Hematopoietic multipotent progenitor cell treated with erythropoietin and hydrocortisone succinate and interleukin-3 and kit ligand, for 6 days (in vitro differentiated cells): ENCODE data around the gene EIF3D.

Experiments used
- DNase-seq: peaks from one replicate; pipeline ENCODE4 v3.0.0-alpha.2; 2015

Gene EIF3D

GRCh38 chr22:36505998-36506635 lies 22.8 kb downstream of the EIF3D start:
- DNase-seq, result no peak

GRCh38 chr22:36497910-36498665 lies 30.9 kb downstream of the EIF3D start:
- no peak for DNase-seq

GRCh38 chr22:36493690-36494110 lies 35.3 kb downstream of the EIF3D start:
- DNase-seq, result peak; percentile 67

GRCh38 chr22:36492109-36492508 lies 36.9 kb downstream of the EIF3D start:
- no peak for DNase-seq

- DNase-seq, result no peak
Observed at GRCh38 chr22:36491155-36491554, 37.8 kb downstream of the EIF3D start.

GRCh38 chr22:36486619-36487384 lies 42.2 kb downstream of the EIF3D start:
- peak; percentile 67 for DNase-seq

GRCh38 chr22:36481393-36482168 lies 47.4 kb downstream of the EIF3D start, which contains the start of gene TXN2:
Gene TXN2, minus strand, starts transcription at chr22:36481640. Its CDS starts 803 bp downstream, at chr22:36480837.
- peak; percentile 99 for DNase-seq

- DNase-seq, result no peak
Observed at GRCh38 chr22:36480941-36481392, 48.0 kb downstream of the EIF3D start.

GRCh38 chr22:36478966-36479365 lies 50.0 kb downstream of the EIF3D start:
- DNase-seq, result peak; percentile 90

GRCh38 chr22:36475341-36475740 lies 53.6 kb downstream of the EIF3D start:
- no peak for DNase-seq

GRCh38 chr22:36472689-36473088 lies 56.3 kb downstream of the EIF3D start:
- no peak for DNase-seq

- no peak for DNase-seq
Observed at GRCh38 chr22:36471341-36471821, 57.6 kb downstream of the EIF3D start.

GRCh38 chr22:36470994-36471331 lies 58.0 kb downstream of the EIF3D start:
- no peak for DNase-seq

- DNase-seq, result peak; percentile 94
Observed at GRCh38 chr22:36470162-36470993, 58.6 kb downstream of the EIF3D start.

GRCh38 chr22:36469094-36469710 lies 59.8 kb downstream of the EIF3D start:
- DNase-seq, result no peak

- peak; percentile 84 for DNase-seq
Observed at GRCh38 chr22:36467946-36468345, 61.0 kb downstream of the EIF3D start.

GRCh38 chr22:36467042-36467810 lies 61.7 kb downstream of the EIF3D start:
- no peak for DNase-seq

- no peak for DNase-seq
Observed at GRCh38 chr22:36466258-36466657, 62.7 kb downstream of the EIF3D start.

GRCh38 chr22:36465232-36466021 lies 63.5 kb downstream of the EIF3D start:
- no peak for DNase-seq
